ENCODE results near the gene PTPRT. TPM values are rescaled to one million over a fixed set of nuclear protein-coding genes. Genes with fewer than 3 reads are reported as not detected.

Gene PTPRT
- total RNA-seq, 4 donors from 2014 or later, result 0.72 to 2.5 (median 1.4) TPM

GRCh38 chr20:42988319-42988718 is 201.4 kb downstream of the PTPRT start:
- TF ChIP-seq EP300 (IDR thresholded peaks at IDR 0.05) (no peak), CTCF (IDR thresholded peaks at IDR 0.05) (no peak), POLR2AphosphoS5 (IDR thresholded peaks at IDR 0.05) (no peak), POLR2A (IDR thresholded peaks at IDR 0.05) (no peak)
- DNase-seq (ENCODE audit: low spot score in 2 of 2), result no peak
- Histone ChIP-seq H3K36me3 (no peaks in the 10 kb centered on the region), H3K9me3 (no peaks in the 10 kb centered on the region), H3K27ac (no peak overlapping the region), H3K4me3 (no peak overlapping the region), H3K27me3 (no peaks in the 10 kb centered on the region), H3K4me1 (no peaks in the 10 kb centered on the region)
- 83% methylated on average over 5 of the region's 5 CpGs for WGBS

GRCh38 chr20:42987376-42988114 is 202.2 kb downstream of the PTPRT start:
- WGBS, result 76% methylated on average over 10 of the region's 10 CpGs

GRCh38 chr20:42986143-42986773 is 203.4 kb downstream of the PTPRT start:
- Histone ChIP-seq H3K27ac (no peak overlapping the region), H3K9me3 (no peaks in the 10 kb centered on the region), H3K27me3 (no peaks in the 10 kb centered on the region), H3K4me1 (no peaks in the 10 kb centered on the region), H3K4me3 (no peak overlapping the region), H3K36me3 (no peaks in the 10 kb centered on the region)
- 79% methylated on average over 9 of the region's 9 CpGs for WGBS
- TF ChIP-seq POLR2A (IDR thresholded peaks at IDR 0.05), result no peak
- no peak for DNase-seq (ENCODE audit: low spot score in 2 of 2)

More at GRCh38 chr20:42987376-42988114, 202.2 kb downstream of the PTPRT start:
- no peak for TF ChIP-seq CTCF (IDR thresholded peaks at IDR 0.05)
- TF ChIP-seq POLR2AphosphoS5 (IDR thresholded peaks at IDR 0.05), result no peak
- no peak for TF ChIP-seq EP300 (IDR thresholded peaks at IDR 0.05)
- no peak for TF ChIP-seq POLR2A (IDR thresholded peaks at IDR 0.05)
- no peaks in the 10 kb centered on the region for H3K9me3 ChIP-seq
- no peak overlapping the region for H3K4me3 ChIP-seq
- no peaks in the 10 kb centered on the region for H3K4me1 ChIP-seq
- H3K27ac ChIP-seq, result no peak overlapping the region
- H3K27me3 ChIP-seq, result no peaks in the 10 kb centered on the region
- no peaks in the 10 kb centered on the region for H3K36me3 ChIP-seq
- no peak for DNase-seq (ENCODE audit: low spot score in 2 of 2)

GRCh38 chr20:42985628-42986027 is 204.1 kb downstream of the PTPRT start:
- no peaks in the 10 kb centered on the region for H3K9me3 ChIP-seq
- WGBS, result 77% methylated on average over 4 of the region's 4 CpGs

GRCh38 chr20:42982218-42982617 is 207.5 kb downstream of the PTPRT start:
- peaks cover 10% of the 10 kb centered on the region for H3K27me3 ChIP-seq
- no peak overlapping the region for H3K4me3 ChIP-seq
- no peaks in the 10 kb centered on the region for H3K4me1 ChIP-seq
- DNase-seq (ENCODE audit: low spot score in 2 of 2), result no peak
- TF ChIP-seq CTCF (IDR thresholded peaks at IDR 0.05) (no peak), POLR2A (IDR thresholded peaks at IDR 0.05) (no peak), POLR2AphosphoS5 (IDR thresholded peaks at IDR 0.05) (no peak), EP300 (IDR thresholded peaks at IDR 0.05) (no peak)
- H3K27ac ChIP-seq, result peak overlapping the region; percentile 31
- WGBS, result 77% methylated on average over 6 of the region's 6 CpGs
- no peaks in the 10 kb centered on the region for H3K36me3 ChIP-seq
- no peaks in the 10 kb centered on the region for H3K9me3 ChIP-seq

More at GRCh38 chr20:42985628-42986027, 204.1 kb downstream of the PTPRT start:
- DNase-seq (ENCODE audit: low spot score in 2 of 2), result no peak
- Histone ChIP-seq H3K4me3 (no peak overlapping the region), H3K4me1 (no peaks in the 10 kb centered on the region), H3K27ac (no peak overlapping the region), H3K27me3 (no peaks in the 10 kb centered on the region), H3K36me3 (no peaks in the 10 kb centered on the region)
- TF ChIP-seq CTCF (IDR thresholded peaks at IDR 0.05) (no peak), POLR2AphosphoS5 (IDR thresholded peaks at IDR 0.05) (no peak), EP300 (IDR thresholded peaks at IDR 0.05) (no peak), POLR2A (IDR thresholded peaks at IDR 0.05) (no peak)

Measured in suprapubic skin (tissue), 4 donors.